ENCODE results near the gene IMPDH1.

DNA sequence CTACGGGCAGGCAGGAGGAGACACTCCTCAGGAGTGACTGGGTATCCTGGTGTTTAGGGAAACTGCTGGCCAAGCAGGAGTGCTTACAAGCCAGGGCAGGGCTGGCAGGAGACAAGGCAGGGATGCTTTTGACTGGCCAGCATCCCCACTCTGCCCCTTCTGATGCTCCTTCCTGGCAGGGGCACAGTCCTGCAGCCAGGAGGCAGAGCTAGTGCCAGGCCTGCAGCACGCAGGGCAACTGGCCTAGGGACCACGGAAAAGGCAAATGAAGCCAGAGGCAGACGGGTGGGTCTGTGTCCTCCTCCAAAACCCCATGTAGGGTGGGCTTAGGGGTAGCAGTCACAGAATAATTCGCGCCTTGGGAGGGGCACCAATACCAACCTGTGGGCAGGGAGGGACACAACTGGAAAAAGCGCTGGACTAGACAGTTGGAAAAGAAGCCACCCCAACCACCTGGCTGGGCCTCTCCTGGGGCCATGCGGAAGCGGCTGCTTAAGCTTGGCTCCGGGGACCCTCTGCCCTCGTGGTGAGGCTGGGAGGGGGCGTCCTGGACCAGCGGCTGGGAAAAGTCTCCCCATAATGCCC is 4.8 kb downstream of the IMPDH1 start:
- TF ChIP-seq POLR2A (IDR thresholded peaks at IDR 0.05), result no peak
- TF ChIP-seq POLR2AphosphoS5 (IDR thresholded peaks at IDR 0.05), result no peak
